B cell (primary cell): ENCODE data around the gene DEAF1. TPM values are rescaled to one million over a fixed set of nuclear protein-coding genes. Genes with fewer than 3 reads are reported as not detected.

ENCODE experiments used
- ATAC-seq: fragments of 200-7000 bp; cut with Tn5 transposase; one replicate; pipeline ENCODE4 v1.10.0; 2021; ENCODE audit warnings: low read depth, mild to moderate bottlenecking, moderate number of reproducible peaks, moderate library complexity
- CTCF ChIA-PET: fragments of 350-600 bp; sonication (Branson Sonifier 250); formaldehyde crosslinking; loops from one replicate; lab custom pipeline; 2021; ENCODE audit warnings: antibody characterized with exemption, inconsistent platforms; lab: Charles Lee
- POLR2A ChIA-PET: fragments of 350-600 bp; sonication (Branson Sonifier 250); formaldehyde crosslinking; loops from one replicate; lab custom pipeline; 2021; ENCODE audit warnings: antibody characterized with exemption; lab: Charles Lee
- DNase-seq: peaks from one replicate; pipeline ENCODE4 v3.0.0; 2013
- H2AFZ ChIP-seq: 2 replicates; pipeline ENCODE4 v1.6.1; 2012; ENCODE audit warnings: mild to moderate bottlenecking, low read depth, low read length; ENCODE audit not compliant: insufficient read depth, poor library complexity, severe bottlenecking
- H3K27ac ChIP-seq, 2 donors: 1 replicate in 1 of 2; 2 replicates in 1 of 2; pipeline ENCODE4 v1.5.1; 2012 to 2013; ENCODE audit warnings: low read length in 2 of 2, mild to moderate bottlenecking in 2 of 2, moderate library complexity in 1 of 2
- H3K27me3 ChIP-seq, 4 experiments: fragments of 200-600 bp in 1 of 4; sonication (generic) in 1 of 4; replicated peaks in 1 of 4; 1 replicate in 2 of 4; 2 replicates in 2 of 4; pipeline versions ENCODE4 v1.6.1 to v1.7.0; 2013 to 2016; ENCODE audit warnings: low read length in 3 of 4, mild to moderate bottlenecking in 2 of 4, mixed read lengths in 1 of 4, moderate library complexity in 1 of 4; ENCODE audit not compliant: insufficient read depth in 4 of 4, control insufficient read depth in 3 of 4; ENCODE audit errors: control extremely low read depth in 1 of 4
- H3K36me3 ChIP-seq, 2 experiments: replicated peaks in 1 of 2; 1 replicate in 1 of 2; 2 replicates in 1 of 2; pipeline versions ENCODE4 v1.6.1 to v1.7.1; 2013; ENCODE audit warnings: low read length in 1 of 2; ENCODE audit not compliant: insufficient read depth in 2 of 2, control insufficient read depth in 1 of 2; ENCODE audit errors: control extremely low read depth in 1 of 2, extremely low read depth in 1 of 2
- H3K4me1 ChIP-seq, 2 donors: fragments of 200-600 bp in 1 of 2; sonication (generic) in 1 of 2; 1 replicate in 1 of 2; 2 replicates in 1 of 2; pipeline versions ENCODE4 v1.5.1 to v1.6.1; 2013 to 2017; ENCODE audit warnings: low read length in 2 of 2; ENCODE audit not compliant: control insufficient read depth in 2 of 2, insufficient read depth in 2 of 2
- H3K4me2 ChIP-seq: replicated peaks from 2 replicates; pipeline ENCODE3; 2012; ENCODE audit warnings: mild to moderate bottlenecking, low read depth, low read length; ENCODE audit not compliant: poor library complexity, severe bottlenecking
- H3K4me3 ChIP-seq, 5 experiments: fragments of 200-600 bp in 1 of 5; sonication (generic) in 1 of 5; 1 replicate in 3 of 5; 2 replicates in 2 of 5; pipeline versions ENCODE4 v1.5.1 to v1.7.0; 2011 to 2016; ENCODE audit warnings: low read length in 4 of 5, mild to moderate bottlenecking in 4 of 5, low read depth in 2 of 5, control low read depth in 1 of 5, moderate library complexity in 1 of 5; ENCODE audit not compliant: insufficient read depth in 1 of 5; ENCODE audit errors: control extremely low read depth in 1 of 5, extremely low read depth in 1 of 5
- H3K79me2 ChIP-seq: fragments of 200-600 bp; sonication (generic); one replicate; pipeline ENCODE4 v1.6.0; 2016; ENCODE audit warnings: low read length; ENCODE audit not compliant: control insufficient read depth, insufficient read depth
- H3K9ac ChIP-seq: fragments of 200-600 bp; sonication (generic); 2 replicates; pipeline ENCODE4 v1.6.1; 2017; ENCODE audit warnings: mild to moderate bottlenecking, low read length, moderate library complexity
- H3K9me3 ChIP-seq, 3 donors: one replicate each; pipeline versions ENCODE4 v1.6.1 to v1.7.1; 2013; ENCODE audit warnings: low read length in 2 of 3; ENCODE audit not compliant: control insufficient read depth in 2 of 3, insufficient read depth in 1 of 3; ENCODE audit errors: control extremely low read depth in 1 of 3
- H4K20me1 ChIP-seq: 2 replicates; pipeline ENCODE4 v1.6.0; 2012; ENCODE audit warnings: mild to moderate bottlenecking, low read length; ENCODE audit not compliant: insufficient read depth, control insufficient read depth, poor library complexity, severe bottlenecking
- H3K27ac Mint-ChIP-seq: one replicate; pipeline ENCODE4 v1.8.0; 2021; ENCODE audit warnings: mixed read lengths
- H3K27me3 Mint-ChIP-seq: one replicate; pipeline ENCODE4 v1.8.0; 2021; ENCODE audit warnings: mixed read lengths
- H3K4me1 Mint-ChIP-seq: one replicate; pipeline ENCODE4 v1.8.0; 2021; ENCODE audit warnings: mixed read lengths
- H3K4me3 Mint-ChIP-seq: one replicate; pipeline ENCODE4 v1.8.0; 2021; ENCODE audit warnings: mixed read lengths
- H3K9me3 Mint-ChIP-seq: one replicate; pipeline ENCODE4 v1.8.0; 2022; ENCODE audit warnings: mixed read lengths; ENCODE audit not compliant: insufficient read depth
- EZH2 ChIP-seq: IDR thresholded peaks from 2 replicates; pipeline ENCODE4 v1.6.1; 2012; ENCODE audit warnings: borderline replicate concordance, low read depth, mild to moderate bottlenecking, moderate library complexity, low read length; ENCODE audit not compliant: insufficient read depth, poor library complexity, severe bottlenecking
- WGBS: methylation state at CpG from one replicate; pipeline ENCODE4 v1.1.5; 2013; ENCODE audit warnings: missing lambda C conversion rate; ENCODE audit not compliant: insufficient coverage; 5-methylcytosine and 5-hydroxymethylcytosine counted together
- intact Hi-C: fragments of 100-400 bp; cut with micrococcal nuclease; formaldehyde crosslinking; loops from one replicate; pipeline ENCODE4 v1.10.0; 2022
- polyA plus RNA-seq: library from polyadenylated mRNA; depleted of rRNA; stranded (reverse); fragments of >200 nt; gene quantifications from 2 replicates; pipeline ENCODE4 v1.2.3, GENCODE V29; 2012
- total RNA-seq, 2 donors: library from RNA; stranded (reverse); fragments of 120-200 nt in 1 of 2; gene quantifications; 1 replicate in 1 of 2; 2 replicates in 1 of 2; pipeline versions ENCODE4 v1.2.3 to v1.2.4, GENCODE V29; 2013 to 2022
- TF ChIP-seq, protein P1 (sequence below): fragments of 200-600 bp; IDR thresholded peaks from one replicate; pipeline ENCODE4 v1.8.0; 2022; ENCODE audit warnings: antibody characterized with exemption, mild to moderate bottlenecking

DEAF1 gene
- total and polyA plus RNA-seq, 2 donors (not counting 1 experiment from before 2014, with no cell fraction given), result 31.8 to 53.6 TPM

DNA sequence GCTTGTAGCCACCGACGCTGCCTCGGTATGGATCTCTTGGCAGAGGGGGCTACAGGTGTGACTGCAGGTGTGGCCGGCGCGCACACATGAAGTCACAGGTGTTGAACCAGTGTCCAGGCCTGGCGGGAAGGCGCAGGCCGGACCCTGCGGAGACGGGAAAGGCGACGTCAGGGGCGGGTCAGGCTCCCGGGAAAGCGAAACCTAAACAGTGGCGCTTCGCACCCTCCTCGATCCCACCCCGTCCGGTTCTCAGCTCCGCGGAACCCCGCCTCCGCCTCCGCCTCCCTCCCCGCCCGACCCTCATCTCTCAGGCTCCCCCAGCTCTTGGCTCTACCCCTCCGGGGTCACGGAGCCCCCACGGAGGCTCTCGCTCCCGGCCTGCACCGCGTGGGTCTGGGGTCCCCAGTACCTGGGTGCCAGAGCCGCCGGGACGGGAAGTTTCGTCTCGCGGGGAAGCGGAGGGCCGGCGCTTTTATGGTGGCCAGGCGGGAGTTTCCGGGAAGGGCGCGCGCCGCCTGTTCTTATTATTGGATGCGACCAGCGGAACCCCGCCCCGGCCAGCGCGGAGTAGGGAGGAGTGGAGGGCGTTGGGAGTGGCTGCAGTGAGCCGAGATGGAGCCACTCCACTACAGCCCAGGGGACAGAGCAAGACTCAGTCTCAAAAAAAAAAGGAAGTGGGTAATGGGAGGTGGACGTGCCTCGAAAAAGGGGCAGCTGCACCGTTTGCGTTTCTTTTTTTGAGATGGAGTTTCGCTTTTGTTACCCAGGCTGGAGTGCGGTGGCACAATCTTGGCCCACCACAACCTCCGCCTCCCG, 79.3 kb downstream of the DEAF1 start, which contains the start of gene IRF7:
Gene IRF7, minus strand, starts transcription at position 447 of the 816 bp plus-strand sequence. CDS start 586 bp downstream, outside the sequence.
- POLR2A ChIA-PET, result interaction anchor here (0.5 to 1.5 kb wide), 9 partner anchors 8 to 97 kb away, joined by 3 to 13 read pairs (median 3); partner anchors contain the start of genes DEAF1, HRAS, LRRC56 and PHRF1
- Histone ChIP-seq H3K36me3 (peaks cover 0 to 34% of the 10 kb centered on the region in 2 experiments), H3K9me3 (no peaks in the 10 kb centered on the region), H2AFZ (peak within 1 kb of the TSS; percentile 80), H3K9ac (peak within 1 kb of the TSS; percentile 80), H3K4me2 (peak within 1 kb of the TSS; percentile 90), H3K4me1 (peaks cover 18 to 35% of the 10 kb centered on the region in 2 donors), H3K4me3 (peak within 1 kb of the TSS; percentile 45 to 83 (median 79)), H3K27ac (peak within 1 kb of the TSS; percentile 81 to 85), H3K27me3 (no peaks in the 10 kb centered on the region), H3K79me2 (peaks cover 6% of the 10 kb centered on the region), H4K20me1 (peaks cover 44% of the 10 kb centered on the region)
- Mint-ChIP-seq H3K27me3 (no peaks in the 10 kb centered on the region), H3K4me3 (peak within 1 kb of the TSS; percentile 92), H3K9me3 (no peaks in the 10 kb centered on the region), H3K27ac (peak within 1 kb of the TSS; percentile 94), H3K4me1 (peaks cover 17% of the 10 kb centered on the region)
- DNase-seq (peak; percentile 96), ATAC-seq (peak; percentile 95)
- intact Hi-C loops, result loop anchor here (1.0 to 10.0 kb wide), 7 partner anchors 39 to 189 kb away; partner anchors contain the start of genes DEAF1, LMNTD2, PHRF1 and PIDD1
- CTCF ChIA-PET, result interaction anchor here (0.6 to 1.3 kb wide), 6 partner anchors 11 to 111 kb away, joined by 3 to 8 read pairs (median 3); no protein-coding TSS in a partner anchor
- TF ChIP-seq, protein P1, sequence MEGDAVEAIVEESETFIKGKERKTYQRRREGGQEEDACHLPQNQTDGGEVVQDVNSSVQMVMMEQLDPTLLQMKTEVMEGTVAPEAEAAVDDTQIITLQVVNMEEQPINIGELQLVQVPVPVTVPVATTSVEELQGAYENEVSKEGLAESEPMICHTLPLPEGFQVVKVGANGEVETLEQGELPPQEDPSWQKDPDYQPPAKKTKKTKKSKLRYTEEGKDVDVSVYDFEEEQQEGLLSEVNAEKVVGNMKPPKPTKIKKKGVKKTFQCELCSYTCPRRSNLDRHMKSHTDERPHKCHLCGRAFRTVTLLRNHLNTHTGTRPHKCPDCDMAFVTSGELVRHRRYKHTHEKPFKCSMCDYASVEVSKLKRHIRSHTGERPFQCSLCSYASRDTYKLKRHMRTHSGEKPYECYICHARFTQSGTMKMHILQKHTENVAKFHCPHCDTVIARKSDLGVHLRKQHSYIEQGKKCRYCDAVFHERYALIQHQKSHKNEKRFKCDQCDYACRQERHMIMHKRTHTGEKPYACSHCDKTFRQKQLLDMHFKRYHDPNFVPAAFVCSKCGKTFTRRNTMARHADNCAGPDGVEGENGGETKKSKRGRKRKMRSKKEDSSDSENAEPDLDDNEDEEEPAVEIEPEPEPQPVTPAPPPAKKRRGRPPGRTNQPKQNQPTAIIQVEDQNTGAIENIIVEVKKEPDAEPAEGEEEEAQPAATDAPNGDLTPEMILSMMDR, result no peak
- no peak for TF ChIP-seq EZH2
- WGBS, result under 1% methylated on average over 63 of the region's 66 CpGs
